Body of pancreas (tissue), 4 donors: ENCODE measurements around the gene FMNL2. TPM values are rescaled to one million over a fixed set of nuclear protein-coding genes. Genes with fewer than 3 reads are reported as not detected.

Source experiments
- ATAC-seq: fragments of 150-250 bp; one replicate; pipeline ENCODE4 v1.9.1; 2016
- DNase-seq, 4 donors: peaks; one replicate each; pipeline ENCODE4 v3.0.0-alpha.2; 2019
- H3K27ac ChIP-seq, 4 donors: fragments of 200-600 bp; sonication (generic); 1 replicate in 3 of 4; 2 replicates in 1 of 4; pipeline versions ENCODE4 v1.5.1 to v1.6.1; 2016 to 2019; ENCODE audit warnings: mild to moderate bottlenecking in 1 of 4, mixed read lengths in 1 of 4, moderate library complexity in 1 of 4
- H3K27me3 ChIP-seq, 2 donors: fragments of 200-600 bp; sonication (generic); one replicate each; pipeline ENCODE4 v1.6.0; 2016; ENCODE audit warnings: mild to moderate bottlenecking in 1 of 2
- H3K36me3 ChIP-seq, 2 donors: fragments of 200-600 bp; sonication (generic); replicated peaks in 1 of 2; 2 replicates each; pipeline ENCODE4 v1.5.1; 2016; ENCODE audit warnings: low read depth in 2 of 2; ENCODE audit not compliant: insufficient read depth in 1 of 2
- H3K4me1 ChIP-seq: fragments of 200-600 bp; sonication (generic); one replicate; pipeline ENCODE4 v1.6.0; 2016
- H3K4me3 ChIP-seq, 2 donors: fragments of 200-600 bp; sonication (generic); 1 replicate in 1 of 2; 2 replicates in 1 of 2; pipeline ENCODE4 v1.5.1; 2016 to 2019
- H3K9me3 ChIP-seq, 3 donors: fragments of 200-600 bp; sonication (generic); 1 replicate in 2 of 3; 2 replicates in 1 of 3; pipeline ENCODE4 v1.5.1; 2016
- POLR2A ChIP-seq, 3 donors: fragments of 450-650 bp; IDR thresholded peaks; one replicate each; pipeline ENCODE4 v1.6.1; 2016; ENCODE audit warnings: antibody characterized with exemption in 3 of 3, mild to moderate bottlenecking in 2 of 3
- WGBS, 2 donors: methylation state at CpG; one replicate each; pipeline ENCODE4 v1.1.5; 2017; 5-methylcytosine and 5-hydroxymethylcytosine counted together
- intact Hi-C: fragments of 100-400 bp; cut with DNase I; formaldehyde crosslinking; loops from one replicate; pipeline ENCODE4 v1.15.1; 2023
- total RNA-seq, 2 donors: library from RNA; depleted of rRNA; stranded (reverse); fragments of >200 nt; gene quantifications; one replicate each; pipeline ENCODE4 v1.1.0, GENCODE V29; 2016
- TF ChIP-seq, protein P1 (sequence below), 7 experiments: fragments of 450-650 bp in 4 of 7; fragments of 200-600 bp in 3 of 7; sonication (generic) in 3 of 7; IDR thresholded peaks; one replicate each; pipeline ENCODE4 v1.5.1; 2016 to 2019; ENCODE audit warnings: antibody characterized with exemption in 7 of 7

Gene FMNL2
- total RNA-seq, 2 donors from 2014 or later = 13.5 to 44.4 TPM

DNA sequence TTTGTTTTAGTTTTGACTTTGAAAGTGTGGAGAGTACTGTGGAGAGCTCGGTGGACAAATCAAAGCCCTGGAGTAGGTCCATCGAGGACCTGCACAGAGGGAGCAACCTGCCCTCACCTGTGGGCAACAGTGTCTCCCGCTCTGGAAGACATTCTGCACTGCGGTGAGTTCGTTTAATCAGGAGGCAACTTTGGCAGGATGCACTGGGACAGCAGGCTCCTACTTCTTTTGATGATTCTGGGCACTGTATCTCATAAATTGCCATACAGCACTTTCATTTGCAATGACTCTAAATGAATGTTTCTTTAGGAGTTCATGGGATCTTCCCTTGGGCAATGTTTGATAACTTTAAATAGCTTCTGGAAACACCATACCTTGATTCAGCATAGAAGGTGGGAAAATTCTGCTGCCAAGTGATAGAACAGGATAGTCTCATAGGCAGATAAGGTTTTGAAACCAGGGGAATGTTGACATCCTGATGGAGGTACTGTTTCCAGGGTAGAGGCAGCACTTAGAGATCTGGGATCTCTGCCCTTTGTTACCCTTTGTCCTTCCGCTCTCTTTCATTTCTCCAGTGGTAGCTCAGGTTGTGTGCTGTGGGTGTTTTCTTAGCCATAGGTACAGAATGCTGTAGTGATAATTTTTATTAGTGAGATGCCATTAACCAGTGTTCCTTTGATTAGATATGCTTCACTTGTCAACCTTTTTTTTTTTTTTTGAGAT, 226.1 kb downstream of the FMNL2 start:
- H3K27ac ChIP-seq = no peak overlapping the region
- 92 to 94% methylated on average over 6 of the region's 6 CpGs for WGBS, 2 donors
- intact Hi-C loops = no loop called here
- TF ChIP-seq, protein P1, sequence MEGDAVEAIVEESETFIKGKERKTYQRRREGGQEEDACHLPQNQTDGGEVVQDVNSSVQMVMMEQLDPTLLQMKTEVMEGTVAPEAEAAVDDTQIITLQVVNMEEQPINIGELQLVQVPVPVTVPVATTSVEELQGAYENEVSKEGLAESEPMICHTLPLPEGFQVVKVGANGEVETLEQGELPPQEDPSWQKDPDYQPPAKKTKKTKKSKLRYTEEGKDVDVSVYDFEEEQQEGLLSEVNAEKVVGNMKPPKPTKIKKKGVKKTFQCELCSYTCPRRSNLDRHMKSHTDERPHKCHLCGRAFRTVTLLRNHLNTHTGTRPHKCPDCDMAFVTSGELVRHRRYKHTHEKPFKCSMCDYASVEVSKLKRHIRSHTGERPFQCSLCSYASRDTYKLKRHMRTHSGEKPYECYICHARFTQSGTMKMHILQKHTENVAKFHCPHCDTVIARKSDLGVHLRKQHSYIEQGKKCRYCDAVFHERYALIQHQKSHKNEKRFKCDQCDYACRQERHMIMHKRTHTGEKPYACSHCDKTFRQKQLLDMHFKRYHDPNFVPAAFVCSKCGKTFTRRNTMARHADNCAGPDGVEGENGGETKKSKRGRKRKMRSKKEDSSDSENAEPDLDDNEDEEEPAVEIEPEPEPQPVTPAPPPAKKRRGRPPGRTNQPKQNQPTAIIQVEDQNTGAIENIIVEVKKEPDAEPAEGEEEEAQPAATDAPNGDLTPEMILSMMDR (IDR thresholded peaks at IDR 0.05) = no peak
- TF ChIP-seq POLR2A (IDR thresholded peaks at IDR 0.05) = no peak
- H3K4me3 ChIP-seq = no peak overlapping the region
- no peak for DNase-seq
- no peak for ATAC-seq
- no peaks in the 10 kb centered on the region for H3K9me3 ChIP-seq
- no peaks in the 10 kb centered on the region for H3K27me3 ChIP-seq
- no peaks in the 10 kb centered on the region for H3K4me1 ChIP-seq
- H3K36me3 ChIP-seq = peaks cover 0 to 3% of the 10 kb centered on the region in 2 donors

DNA sequence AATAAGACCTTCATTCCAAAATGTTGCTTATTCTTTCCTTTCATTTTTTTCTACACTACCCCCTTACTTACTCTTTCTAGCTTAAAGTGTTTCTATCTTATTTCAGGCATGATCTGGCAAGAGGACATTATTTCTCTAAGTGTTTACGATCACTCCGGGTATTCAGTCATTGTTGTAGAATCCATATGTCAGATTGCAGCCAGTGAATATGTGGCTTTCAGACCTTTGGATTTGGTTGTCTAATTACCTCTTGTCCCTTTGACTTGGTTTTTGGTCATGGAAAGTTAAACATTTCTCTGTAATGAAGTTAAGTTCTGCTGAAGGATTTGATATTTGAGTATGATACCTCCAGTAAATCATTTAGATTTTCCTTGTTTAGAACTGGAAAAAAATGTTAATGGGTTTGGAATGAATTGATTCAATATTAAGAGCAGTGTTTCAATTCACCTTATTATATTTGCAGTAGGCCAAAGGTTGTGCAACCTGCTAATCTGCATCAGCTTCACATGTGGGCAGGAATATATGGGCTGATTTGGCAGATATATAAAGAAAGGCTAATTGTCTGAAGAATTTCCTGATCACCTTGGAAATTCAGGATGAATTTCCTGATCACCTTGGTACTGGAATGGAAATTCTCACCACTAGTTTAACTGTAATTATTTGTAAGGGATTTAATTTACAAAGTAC, 227.4 kb downstream of the FMNL2 start:
- no peaks in the 10 kb centered on the region for H3K9me3 ChIP-seq
- TF ChIP-seq, protein P1 (IDR thresholded peaks at IDR 0.05) = no peak
- no peak for TF ChIP-seq POLR2A (IDR thresholded peaks at IDR 0.05)
- H3K27ac ChIP-seq = no peak overlapping the region
- intact Hi-C loops = no loop called here
- H3K4me1 ChIP-seq = no peaks in the 10 kb centered on the region
- no peak overlapping the region for H3K4me3 ChIP-seq
- no peak for ATAC-seq
- DNase-seq = no peak
- peaks cover 0 to 3% of the 10 kb centered on the region in 2 donors for H3K36me3 ChIP-seq
- WGBS, 2 donors = 71 to 75% methylated on average over 2 of the region's 2 CpGs
- no peaks in the 10 kb centered on the region for H3K27me3 ChIP-seq

DNA sequence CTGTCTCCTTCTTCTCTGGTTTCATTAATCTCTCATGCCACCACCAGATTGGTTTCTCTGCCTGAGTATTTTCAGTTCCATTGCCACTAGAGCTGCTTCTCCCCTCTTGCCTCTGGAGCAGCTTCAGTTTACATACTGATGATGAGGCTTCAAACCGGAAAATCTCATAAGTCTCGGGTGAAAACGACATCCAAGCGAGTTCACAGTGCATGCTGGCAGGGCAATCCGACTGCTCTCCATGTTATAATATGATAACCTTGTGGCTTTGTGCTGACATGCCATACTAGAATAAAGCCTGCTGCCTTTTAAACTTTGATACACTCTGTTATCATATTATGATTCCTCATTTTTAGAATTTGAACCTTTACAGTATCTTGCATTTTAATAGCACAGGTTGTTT, 228.8 kb downstream of the FMNL2 start:
- DNase-seq (no peak), ATAC-seq (no peak)
- Histone ChIP-seq H3K27me3 (no peaks in the 10 kb centered on the region), H3K27ac (no peak overlapping the region), H3K4me1 (no peaks in the 10 kb centered on the region), H3K9me3 (no peaks in the 10 kb centered on the region), H3K4me3 (no peak overlapping the region), H3K36me3 (peaks cover 0 to 3% of the 10 kb centered on the region in 2 donors)
- 96 to 97% methylated on average over 5 of the region's 5 CpGs for WGBS, 2 donors
- intact Hi-C loops = no loop called here
- TF ChIP-seq, protein P1 (IDR thresholded peaks at IDR 0.05) = no peak
- no peak for TF ChIP-seq POLR2A (IDR thresholded peaks at IDR 0.05)

DNA sequence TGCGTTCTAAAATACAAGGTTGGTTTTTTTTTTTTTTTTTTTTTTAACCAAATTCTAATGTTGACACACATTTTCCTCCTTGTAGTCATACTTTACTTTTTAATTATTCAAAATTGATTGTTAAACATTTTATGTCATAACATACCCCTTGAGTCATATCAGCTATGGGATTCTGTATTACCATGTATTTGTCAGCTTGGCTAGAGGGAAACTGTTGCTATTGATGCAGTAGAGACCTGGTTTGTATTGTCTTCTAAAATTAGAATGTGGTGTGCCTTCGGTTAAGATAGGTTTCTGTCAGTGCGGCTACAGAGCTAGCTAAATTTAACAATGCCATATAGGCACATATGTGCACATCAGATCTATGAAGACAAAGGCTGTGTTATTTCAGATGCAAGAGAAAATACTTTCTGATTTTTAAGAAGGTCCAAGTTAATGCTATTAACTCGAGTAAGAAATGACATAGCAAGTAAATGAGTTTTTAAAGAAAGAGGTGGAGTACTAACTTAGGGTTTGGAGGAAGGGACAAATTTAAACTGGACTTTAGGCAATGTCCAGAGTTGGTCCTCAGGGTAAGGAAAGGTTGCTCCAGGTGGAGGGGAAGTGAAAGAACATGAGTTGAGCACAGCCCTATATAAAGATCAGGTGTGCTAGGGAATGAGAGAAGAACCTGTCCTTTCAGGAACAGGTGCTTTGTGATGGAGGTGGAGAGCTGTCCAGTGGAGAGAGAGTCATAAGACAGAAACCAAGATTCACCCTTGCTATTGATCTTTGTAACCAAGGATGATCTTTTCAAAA, 230.0 kb downstream of the FMNL2 start:
- Histone ChIP-seq H3K36me3 (peaks cover 0 to 3% of the 10 kb centered on the region in 2 donors), H3K4me3 (no peak overlapping the region), H3K27ac (no peak overlapping the region), H3K9me3 (no peaks in the 10 kb centered on the region), H3K4me1 (no peaks in the 10 kb centered on the region), H3K27me3 (no peaks in the 10 kb centered on the region)
- intact Hi-C loops = no loop called here
- WGBS, 2 donors = 88 to 89% methylated on average over 4 of the region's 4 CpGs
- DNase-seq (no peak), ATAC-seq (no peak)
- no peak for TF ChIP-seq POLR2A (IDR thresholded peaks at IDR 0.05)
- TF ChIP-seq, protein P1 (IDR thresholded peaks at IDR 0.05) = no peak
